Activated CD8-positive, alpha-beta memory T cell treated with anti-CD3 and anti-CD28 coated beads, Interleukin-2, amount 50 U/mL, for 4 hours (primary cell): Measurements from ENCODE around the gene TNFRSF1A.

Source experiments
- DNase-seq: peaks from one replicate; pipeline ENCODE4 v3.0.0-alpha.2; 2020

The TNFRSF1A gene

GRCh38 chr12:6336889-6337853 is 4.7 kb downstream of the TNFRSF1A start:
- DNase-seq = peak; percentile 59

- peak; percentile 51 for DNase-seq
Measured at GRCh38 chr12:6336079-6336888, 5.6 kb downstream of the TNFRSF1A start.

- peak; percentile 89 for DNase-seq
Measured at GRCh38 chr12:6335451-6336078, 6.3 kb downstream of the TNFRSF1A start.

- DNase-seq = no peak
Measured at GRCh38 chr12:6334940-6335450, 6.9 kb downstream of the TNFRSF1A start.

GRCh38 chr12:6334359-6334758 is 7.5 kb downstream of the TNFRSF1A start:
- DNase-seq = no peak

- DNase-seq = peak; percentile 45
Measured at GRCh38 chr12:6333566-6333965, 8.3 kb downstream of the TNFRSF1A start.

- no peak for DNase-seq
Measured at GRCh38 chr12:6333029-6333428, 8.8 kb downstream of the TNFRSF1A start.

GRCh38 chr12:6332459-6332858 is 9.4 kb downstream of the TNFRSF1A start:
- DNase-seq = no peak

GRCh38 chr12:6330999-6331714 is 10.7 kb downstream of the TNFRSF1A start:
- DNase-seq = no peak

- no peak for DNase-seq
Measured at GRCh38 chr12:6330192-6330591, 11.7 kb downstream of the TNFRSF1A start.

- no peak for DNase-seq
Measured at GRCh38 chr12:6329703-6330064, 12.2 kb downstream of the TNFRSF1A start.

GRCh38 chr12:6328945-6329702 is 12.8 kb downstream of the TNFRSF1A start:
- no peak for DNase-seq

GRCh38 chr12:6328045-6328779 is 13.7 kb downstream of the TNFRSF1A start:
- no peak for DNase-seq

GRCh38 chr12:6327229-6328041 is 14.4 kb downstream of the TNFRSF1A start:
- DNase-seq = no peak

GRCh38 chr12:6326316-6327228 is 15.3 kb downstream of the TNFRSF1A start:
- no peak for DNase-seq

GRCh38 chr12:6324936-6325750 is 16.7 kb downstream of the TNFRSF1A start:
- no peak for DNase-seq

- no peak for DNase-seq
Measured at GRCh38 chr12:6323995-6324711, 17.7 kb downstream of the TNFRSF1A start.
